Type B pancreatic cell (in vitro differentiated cells): ENCODE measurements around the gene TUB. TPM values are rescaled to one million over a fixed set of nuclear protein-coding genes. Genes with fewer than 3 reads are reported as not detected.
A peak's percentile ranks its signal among the peaks of the same experiment; 100 is the strongest.

ENCODE experiments used
- DNase-seq: peaks from one replicate; pipeline ENCODE4 v3.0.0; 2021; ENCODE audit warnings: mixed read lengths; ENCODE audit not compliant: unreplicated experiment; ENCODE audit errors: extremely low spot score
- H3K27ac Mint-ChIP-seq: 2 replicates; pipeline ENCODE4 v1.8.0; 2021; ENCODE audit warnings: mild to moderate bottlenecking, mixed read lengths
- H3K27me3 Mint-ChIP-seq: 2 replicates; pipeline ENCODE4 v1.8.0; 2021; ENCODE audit warnings: mixed read lengths
- H3K36me3 Mint-ChIP-seq: 2 replicates; pipeline ENCODE4 v1.8.0; 2021; ENCODE audit warnings: mixed read lengths
- H3K4me1 Mint-ChIP-seq: one replicate; pipeline ENCODE4 v1.8.0; 2021; ENCODE audit warnings: mixed read lengths; ENCODE audit not compliant: unreplicated experiment
- H3K4me3 Mint-ChIP-seq: 2 replicates; pipeline ENCODE4 v1.8.0; 2021; ENCODE audit warnings: mild to moderate bottlenecking, mixed read lengths
- H3K9me3 Mint-ChIP-seq: 2 replicates; pipeline ENCODE4 v1.8.0; 2021; ENCODE audit warnings: mixed read lengths
- total RNA-seq: library from RNA; stranded (reverse); gene quantifications from 2 replicates; pipeline ENCODE4 v1.2.1, GENCODE V29; 2021; ENCODE audit warnings: low replicate concordance
- TF ChIP-seq, protein P1 (sequence below): fragments of 200-600 bp; sonication (generic); conservative IDR thresholded peaks from 2 replicates; pipeline ENCODE4 v1.5.0; 2021; ENCODE audit warnings: antibody characterized with exemption, mild to moderate bottlenecking

Gene TUB
- total RNA-seq, 1 donor from 2014 or later: 28.8 TPM

- peak; percentile 42 for DNase-seq
These were observed 13.5 kb upstream of the TUB start for GRCh38 chr11:8067567-8067928.

DNA sequence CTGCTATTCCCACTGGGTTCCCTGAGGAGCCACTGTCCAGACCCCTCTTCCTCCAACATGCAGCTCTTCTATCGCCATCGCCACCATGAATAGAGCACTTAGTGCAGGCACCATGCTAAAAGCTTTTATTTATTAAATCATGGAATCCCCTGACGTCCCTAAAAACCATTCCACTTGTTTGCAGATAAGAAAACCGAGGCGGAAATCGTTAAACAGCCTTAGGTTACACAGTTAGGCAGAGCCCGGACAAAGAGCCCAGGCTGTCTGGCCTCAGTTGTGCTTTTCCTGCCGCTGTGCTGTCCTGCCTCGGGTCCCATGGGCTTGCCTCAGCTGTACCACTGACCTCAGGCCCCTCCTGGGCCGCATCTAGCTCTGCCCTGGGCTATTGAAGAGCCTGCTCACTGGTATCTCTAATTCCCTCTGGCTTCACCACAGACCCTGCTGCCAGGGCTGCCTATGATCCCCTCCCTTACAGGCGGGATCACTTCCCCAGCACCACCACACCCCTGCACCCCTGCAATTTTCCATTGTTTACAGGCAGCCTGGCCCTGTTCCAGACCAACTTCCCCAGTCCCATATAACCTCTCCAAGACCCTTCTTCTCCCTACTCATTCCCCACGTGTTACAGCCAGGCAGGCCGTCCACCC is 13.0 kb upstream of the TUB start:
- H3K9me3 Mint-ChIP-seq: no peaks in the 10 kb centered on the region
- H3K27ac Mint-ChIP-seq: peak overlapping the region; percentile 72
- peak; percentile 63 for DNase-seq
- peaks cover 30% of the 10 kb centered on the region for H3K27me3 Mint-ChIP-seq
- peaks cover 37% of the 10 kb centered on the region for H3K4me1 Mint-ChIP-seq
- TF ChIP-seq, protein P1, sequence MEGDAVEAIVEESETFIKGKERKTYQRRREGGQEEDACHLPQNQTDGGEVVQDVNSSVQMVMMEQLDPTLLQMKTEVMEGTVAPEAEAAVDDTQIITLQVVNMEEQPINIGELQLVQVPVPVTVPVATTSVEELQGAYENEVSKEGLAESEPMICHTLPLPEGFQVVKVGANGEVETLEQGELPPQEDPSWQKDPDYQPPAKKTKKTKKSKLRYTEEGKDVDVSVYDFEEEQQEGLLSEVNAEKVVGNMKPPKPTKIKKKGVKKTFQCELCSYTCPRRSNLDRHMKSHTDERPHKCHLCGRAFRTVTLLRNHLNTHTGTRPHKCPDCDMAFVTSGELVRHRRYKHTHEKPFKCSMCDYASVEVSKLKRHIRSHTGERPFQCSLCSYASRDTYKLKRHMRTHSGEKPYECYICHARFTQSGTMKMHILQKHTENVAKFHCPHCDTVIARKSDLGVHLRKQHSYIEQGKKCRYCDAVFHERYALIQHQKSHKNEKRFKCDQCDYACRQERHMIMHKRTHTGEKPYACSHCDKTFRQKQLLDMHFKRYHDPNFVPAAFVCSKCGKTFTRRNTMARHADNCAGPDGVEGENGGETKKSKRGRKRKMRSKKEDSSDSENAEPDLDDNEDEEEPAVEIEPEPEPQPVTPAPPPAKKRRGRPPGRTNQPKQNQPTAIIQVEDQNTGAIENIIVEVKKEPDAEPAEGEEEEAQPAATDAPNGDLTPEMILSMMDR: no peak
- H3K4me3 Mint-ChIP-seq: no peak overlapping the region
- H3K36me3 Mint-ChIP-seq: no peaks in the 10 kb centered on the region

More at GRCh38 chr11:8067567-8067928, 13.5 kb upstream of the TUB start:
- H3K36me3 Mint-ChIP-seq: no peaks in the 10 kb centered on the region
- H3K9me3 Mint-ChIP-seq: no peaks in the 10 kb centered on the region
- TF ChIP-seq, protein P1: no peak
- H3K27me3 Mint-ChIP-seq: peaks cover 25% of the 10 kb centered on the region
- peak overlapping the region; percentile 47 for H3K27ac Mint-ChIP-seq
- no peak overlapping the region for H3K4me3 Mint-ChIP-seq
- H3K4me1 Mint-ChIP-seq: peaks cover 37% of the 10 kb centered on the region

- Mint-ChIP-seq H3K4me1 (peaks cover 37% of the 10 kb centered on the region), H3K36me3 (no peaks in the 10 kb centered on the region), H3K4me3 (peak overlapping the region; percentile 18), H3K27ac (peak overlapping the region; percentile 72), H3K27me3 (peaks cover 37% of the 10 kb centered on the region), H3K9me3 (no peaks in the 10 kb centered on the region)
- TF ChIP-seq, protein P1: no peak
- DNase-seq: no peak
These were observed 12.3 kb upstream of the TUB start for GRCh38 chr11:8068605-8069221.

GRCh38 chr11:8069771-8070170 is 11.2 kb upstream of the TUB start:
- peaks cover 42% of the 10 kb centered on the region for H3K27me3 Mint-ChIP-seq
- no peak for DNase-seq
- TF ChIP-seq, protein P1: no peak
- peaks cover 37% of the 10 kb centered on the region for H3K4me1 Mint-ChIP-seq
- H3K9me3 Mint-ChIP-seq: no peaks in the 10 kb centered on the region
- no peaks in the 10 kb centered on the region for H3K36me3 Mint-ChIP-seq
- H3K27ac Mint-ChIP-seq: no peak overlapping the region
- no peak overlapping the region for H3K4me3 Mint-ChIP-seq

GRCh38 chr11:8070417-8071115 is 10.4 kb upstream of the TUB start:
- H3K27me3 Mint-ChIP-seq: peaks cover 45% of the 10 kb centered on the region
- DNase-seq: no peak
- no peak overlapping the region for H3K4me3 Mint-ChIP-seq
- H3K9me3 Mint-ChIP-seq: no peaks in the 10 kb centered on the region
- TF ChIP-seq, protein P1: peak; percentile 64
- H3K27ac Mint-ChIP-seq: no peak overlapping the region
- H3K4me1 Mint-ChIP-seq: peaks cover 37% of the 10 kb centered on the region
- no peaks in the 10 kb centered on the region for H3K36me3 Mint-ChIP-seq
